HG02571 (cell line): Measurements from ENCODE around the gene ACAP3.

Experiments used
- ATAC-seq: cut with Tn5 transposase; IDR thresholded peaks from one replicate; pipeline ENCODE4 v1.9.1; 2021; ENCODE audit warnings: mild to moderate bottlenecking, moderate library complexity; ENCODE audit not compliant: unreplicated experiment

Gene ACAP3

DNA sequence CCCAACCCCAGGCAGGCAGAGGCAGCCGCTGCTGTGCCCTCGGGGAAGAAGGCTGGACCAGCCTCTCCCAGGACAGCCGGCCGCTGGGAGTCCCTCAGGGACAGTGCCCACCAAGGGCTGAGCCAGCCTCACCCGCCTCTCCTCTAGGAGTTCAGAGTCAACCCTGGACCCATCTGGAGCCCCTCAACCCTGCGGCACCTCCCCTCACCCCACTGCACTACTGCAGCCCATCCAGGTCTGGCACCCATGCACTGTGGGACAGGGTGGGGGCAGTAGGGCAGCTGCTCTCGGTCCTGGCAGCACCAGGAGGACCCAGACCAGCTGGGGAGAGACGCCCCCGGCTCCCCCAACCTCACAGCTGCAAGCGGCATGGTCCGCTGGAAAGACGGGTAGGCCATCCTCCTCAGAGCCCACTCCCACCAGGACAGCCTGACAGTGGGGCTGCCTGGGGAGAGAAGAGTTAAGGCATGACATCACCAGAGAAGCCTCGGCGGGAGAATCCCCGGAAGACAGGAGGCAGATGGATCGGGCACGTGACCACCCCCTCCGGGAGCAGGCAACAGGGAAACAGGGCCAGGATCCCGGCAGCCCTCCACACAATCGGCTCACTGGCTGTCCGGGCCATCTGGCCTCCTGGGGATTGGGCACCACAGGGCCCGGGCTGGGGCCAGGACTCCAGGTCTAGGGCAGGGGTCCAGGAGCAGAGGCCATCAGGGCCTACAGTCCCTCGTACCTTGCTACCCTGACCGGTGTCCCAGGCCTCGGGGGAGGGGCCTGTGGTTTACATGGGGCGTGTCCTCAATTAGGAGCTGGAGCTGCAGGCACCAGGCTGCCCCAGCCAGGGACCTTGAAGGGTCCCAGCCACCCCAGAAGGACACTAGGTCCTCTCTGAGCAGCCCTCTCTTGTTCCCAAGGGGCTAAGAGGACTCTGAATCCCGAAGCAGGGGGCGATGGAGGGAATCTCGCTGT is 3.1 kb downstream of the ACAP3 start:
- no peak for ATAC-seq

DNA sequence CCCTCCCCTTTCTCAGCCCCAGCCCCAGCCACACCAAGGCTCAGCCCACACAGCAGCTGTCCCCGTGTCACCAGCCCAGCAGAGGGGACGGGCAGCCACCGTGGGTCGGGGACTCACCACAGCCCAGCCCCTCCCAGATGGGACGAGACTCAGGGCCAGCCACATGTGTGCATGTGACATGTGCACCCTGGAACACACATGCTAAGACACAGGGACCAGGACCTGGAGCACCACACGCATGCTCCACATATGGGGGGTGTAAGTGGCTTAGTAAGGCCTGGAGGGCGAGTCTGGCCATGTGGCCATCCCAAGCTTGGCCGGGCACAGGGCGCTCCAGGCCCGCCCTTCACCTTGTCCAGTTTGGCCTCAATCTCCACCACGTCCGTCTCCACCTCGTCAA is 4.0 kb downstream of the ACAP3 start:
- ATAC-seq, result no peak

DNA sequence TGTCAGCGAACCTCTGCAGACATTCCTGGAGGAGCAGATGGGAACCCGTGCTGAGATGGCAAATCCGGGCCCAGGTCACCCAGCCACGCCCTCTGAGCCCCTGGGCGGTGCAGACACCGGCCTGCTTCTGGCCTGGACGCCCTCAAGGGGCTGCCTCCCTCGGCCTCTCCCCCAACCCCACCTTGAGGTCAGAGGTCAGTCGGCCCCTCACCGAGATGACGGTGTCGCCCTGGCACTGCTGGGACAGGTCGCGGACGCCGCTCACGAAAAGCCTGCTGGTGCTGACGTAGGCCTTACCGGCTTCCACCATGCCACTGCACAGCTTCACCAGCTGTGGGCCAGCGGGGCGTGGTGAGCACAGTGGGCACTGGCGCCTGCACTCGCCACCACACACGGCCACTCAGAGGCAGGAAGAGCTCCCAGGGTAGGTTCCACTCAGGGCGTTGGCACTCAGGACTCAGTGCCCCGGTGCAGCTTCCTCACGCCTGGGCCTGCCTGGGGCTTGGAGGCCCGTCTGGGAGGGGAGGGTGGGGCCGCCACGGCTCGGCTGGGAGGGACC is 4.7 kb downstream of the ACAP3 start:
- no peak for ATAC-seq

DNA sequence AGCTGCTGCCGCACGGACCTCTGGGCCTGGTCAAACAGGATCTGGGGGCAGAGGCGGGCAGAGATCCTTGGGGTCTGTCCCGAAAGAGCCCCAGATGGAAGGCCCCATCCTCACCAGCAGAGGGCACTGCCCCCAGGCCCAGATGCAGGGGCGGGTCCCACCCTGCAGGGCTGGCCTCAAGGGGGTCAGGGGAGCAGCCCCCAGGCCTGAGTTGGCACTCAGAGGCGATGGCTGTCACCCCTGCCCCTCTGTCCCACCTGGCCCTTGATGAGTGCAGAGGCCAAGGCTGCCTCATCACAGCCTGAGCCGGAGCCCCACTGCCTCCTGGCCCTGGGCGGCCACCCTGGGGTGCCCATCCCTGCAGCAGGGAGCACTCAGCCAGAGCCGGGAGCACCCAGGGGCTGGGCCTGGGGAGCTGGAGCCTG is 5.7 kb downstream of the ACAP3 start:
- ATAC-seq, result no peak

DNA sequence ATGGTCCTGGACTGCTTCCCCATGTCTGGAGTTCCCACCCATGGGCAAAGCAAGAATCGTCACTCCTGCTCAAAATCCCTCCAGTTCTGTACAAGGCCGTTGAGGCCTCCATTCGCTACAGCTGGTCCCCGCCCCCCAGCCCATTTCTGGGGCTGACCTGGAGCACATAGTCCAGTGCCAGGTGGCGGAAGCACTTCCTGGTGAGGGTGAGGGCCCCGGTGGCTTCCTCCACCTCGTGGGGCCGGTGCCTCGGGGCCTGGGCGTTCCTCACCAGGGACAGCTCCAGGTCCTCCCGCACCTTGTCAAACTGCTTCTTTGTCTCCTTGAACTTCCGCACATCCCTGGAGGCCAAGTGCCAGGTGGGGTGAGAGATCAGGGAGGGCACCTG is 7.4 kb downstream of the ACAP3 start:
- ATAC-seq, result no peak

DNA sequence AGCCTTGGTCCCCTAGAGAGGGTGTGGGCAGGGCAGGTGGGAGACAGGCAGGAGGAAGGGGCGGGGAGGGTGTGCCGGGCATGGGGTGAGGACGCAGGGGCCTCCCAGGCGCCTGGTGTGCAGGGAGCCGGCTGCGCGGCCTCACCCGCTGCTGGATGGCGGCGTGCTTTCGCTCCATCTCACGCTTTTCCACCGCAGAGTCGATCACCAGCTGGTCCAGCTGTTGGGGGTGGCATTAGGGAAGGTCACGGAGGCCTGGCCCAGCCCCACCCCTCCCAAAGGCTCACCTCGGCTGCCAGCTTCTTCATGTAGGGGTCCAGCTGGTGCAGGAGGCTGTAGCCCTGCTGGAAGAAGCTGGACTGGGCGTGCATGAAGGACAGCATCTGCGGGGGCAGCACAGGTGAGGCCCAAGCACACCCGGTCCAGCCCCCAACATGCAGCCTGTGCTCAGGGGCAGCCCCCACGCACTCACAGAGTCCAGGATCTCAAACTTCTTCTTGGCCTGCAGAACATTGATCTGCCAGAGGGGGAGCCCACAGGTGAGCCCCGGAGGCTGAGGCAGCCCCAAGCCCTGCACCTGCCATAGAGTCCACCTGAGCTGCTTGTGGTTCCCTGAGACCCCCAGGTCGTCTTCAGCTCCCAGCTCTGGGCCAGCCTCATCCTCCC is 7.9 kb downstream of the ACAP3 start:
- ATAC-seq, result no peak

DNA sequence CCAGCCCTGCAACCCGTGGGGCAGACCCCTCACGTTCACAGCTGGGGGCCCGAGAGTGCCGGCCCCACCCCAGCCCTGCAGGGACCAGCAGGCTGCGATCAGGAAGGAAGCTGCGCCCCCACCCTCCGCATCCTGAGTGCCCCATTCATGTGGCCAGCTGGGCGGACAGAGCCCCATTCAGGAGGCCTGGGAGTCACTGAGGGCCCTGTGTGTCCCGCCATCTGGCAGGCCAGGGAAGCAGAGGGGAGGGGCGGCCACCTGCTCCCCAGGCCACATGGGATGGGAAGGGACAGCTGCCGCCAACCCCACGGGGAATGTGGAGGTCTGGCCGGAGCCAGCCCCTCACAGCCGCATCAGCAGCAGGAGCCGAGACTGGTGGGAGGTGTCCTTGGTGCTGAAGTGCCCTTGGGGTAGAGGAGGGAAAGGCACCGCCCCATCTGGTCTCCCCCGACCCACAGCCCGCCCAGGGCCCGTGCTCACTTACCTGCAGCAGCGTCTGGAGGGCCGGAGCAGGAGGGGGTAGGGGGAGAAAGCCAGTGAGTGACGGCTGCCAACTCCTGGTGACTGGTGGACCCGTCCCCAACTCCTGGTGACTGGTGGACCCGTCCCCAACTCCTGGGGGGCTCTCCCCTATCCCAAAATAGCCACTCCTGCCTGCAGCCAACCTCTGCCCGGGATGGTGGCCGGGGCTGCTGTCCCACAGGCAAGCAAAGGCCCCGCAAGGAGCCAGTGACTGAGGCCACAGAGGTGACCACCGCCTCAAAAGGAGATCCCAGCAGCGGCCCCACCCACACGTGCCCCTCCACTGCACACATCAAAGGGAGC is 8.7 kb downstream of the ACAP3 start:
- no peak for ATAC-seq

DNA sequence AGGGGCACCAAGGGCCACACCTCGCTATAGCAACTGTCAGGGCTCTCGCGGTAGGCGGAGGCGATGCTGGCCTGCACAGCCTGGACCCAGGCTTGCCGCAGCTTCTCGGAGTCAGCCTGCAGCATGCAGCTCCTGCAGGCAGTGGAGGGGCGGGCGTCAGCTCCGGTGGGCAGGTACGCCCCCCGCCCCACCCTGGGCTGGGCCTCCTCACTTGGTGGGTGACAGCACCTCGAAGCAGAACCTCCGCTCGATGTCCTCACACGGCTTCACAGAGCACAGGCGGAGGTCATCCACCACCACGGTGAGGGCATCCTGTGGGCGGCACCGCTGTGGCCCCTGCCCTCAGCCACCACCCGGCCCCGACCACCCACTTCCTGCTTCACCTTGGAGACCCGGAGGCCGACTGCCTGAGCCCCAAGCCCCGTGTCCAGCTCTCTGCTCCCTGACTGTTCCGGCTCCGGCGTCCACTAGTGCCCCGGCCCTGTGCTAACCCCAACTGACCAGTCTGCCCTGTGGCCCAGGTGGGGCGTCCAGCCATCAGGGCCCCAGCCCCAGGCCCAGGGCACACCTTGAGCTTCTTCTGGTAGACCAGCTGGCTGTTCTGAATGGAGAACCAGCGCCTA is 9.8 kb downstream of the ACAP3 start:
- ATAC-seq, result no peak

DNA sequence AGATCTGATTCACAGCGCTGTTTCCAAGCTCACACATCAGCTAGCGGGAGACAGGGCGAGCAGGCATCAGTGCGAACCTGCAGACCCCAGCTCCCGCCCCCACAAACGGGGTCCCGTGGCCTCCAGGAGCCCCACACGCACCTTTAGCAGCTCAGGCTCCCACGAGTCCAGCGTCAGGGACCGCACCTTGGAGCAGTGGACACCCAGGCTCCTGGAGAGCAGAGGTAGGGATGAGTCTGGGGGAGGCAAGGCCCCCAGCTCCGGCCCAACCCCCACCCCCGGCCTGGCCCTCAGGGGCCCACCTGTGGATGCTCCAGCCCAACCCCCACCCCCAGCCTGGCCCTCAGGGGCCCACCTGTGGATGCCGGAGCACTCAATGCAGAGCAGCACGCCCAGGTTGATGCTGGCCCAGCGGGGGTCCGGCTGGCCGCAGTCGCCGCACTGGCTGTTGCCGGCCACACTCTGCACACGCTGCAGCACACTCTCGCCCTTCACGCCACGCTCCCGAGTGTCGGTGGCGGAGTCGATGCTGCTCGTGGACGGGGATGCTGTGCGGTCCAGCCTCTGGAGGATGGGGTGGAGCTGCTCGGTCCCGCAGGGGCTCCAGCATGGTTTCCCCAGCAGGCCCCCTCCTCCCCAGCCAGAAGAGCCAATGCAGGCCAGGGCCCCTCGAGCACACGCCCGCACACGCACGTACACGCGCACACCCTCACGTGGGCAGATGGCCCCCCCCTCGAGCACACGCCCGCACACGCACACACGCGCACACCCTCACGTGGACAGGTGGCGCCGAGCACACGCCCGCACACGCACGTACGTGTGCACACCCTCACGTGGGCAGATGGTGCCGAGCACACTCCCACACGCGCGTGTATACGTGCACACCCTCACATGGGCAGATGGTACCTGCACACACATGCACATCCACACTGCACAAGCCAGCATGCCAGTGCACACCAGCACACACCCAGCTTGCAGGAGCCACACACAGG is 11.4 kb downstream of the ACAP3 start:
- no peak for ATAC-seq

DNA sequence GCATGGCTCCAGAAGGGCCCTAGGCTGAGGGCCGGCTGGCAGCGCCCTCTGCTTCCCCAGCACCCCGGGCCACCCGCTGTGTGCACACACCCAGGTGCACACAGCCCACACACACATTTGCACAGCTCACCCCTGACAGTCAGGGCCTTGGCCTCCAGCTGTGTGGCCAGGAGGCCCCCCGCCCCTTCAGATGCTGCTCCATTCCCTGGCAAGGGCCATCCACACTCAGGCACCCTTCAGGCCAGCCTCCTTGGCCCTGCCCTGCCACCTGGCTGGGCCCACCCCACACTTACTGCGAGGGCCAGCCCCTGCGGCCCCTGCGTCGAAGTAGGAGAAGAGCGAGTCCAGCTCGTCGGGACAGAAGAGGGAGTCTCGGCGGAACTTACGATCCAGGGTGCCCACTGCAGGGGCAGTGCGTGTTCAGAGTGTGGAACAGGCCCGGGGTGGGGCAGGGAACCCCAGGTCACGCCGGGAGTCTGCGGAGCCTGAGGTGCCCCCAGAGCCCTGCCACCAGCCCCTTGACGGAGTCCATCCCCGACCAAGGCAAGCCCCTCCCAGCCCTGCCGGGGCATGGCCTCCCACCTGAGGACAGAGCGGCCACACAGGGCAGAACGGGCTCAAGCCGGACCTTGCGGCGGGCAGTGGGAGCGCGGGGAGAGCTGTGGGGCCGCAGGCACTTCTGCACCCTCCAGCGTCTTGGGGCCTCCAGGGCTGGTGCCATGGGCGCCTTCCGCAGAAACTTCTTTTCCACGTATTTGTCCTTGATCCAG is 12.4 kb downstream of the ACAP3 start:
- ATAC-seq, result no peak

DNA sequence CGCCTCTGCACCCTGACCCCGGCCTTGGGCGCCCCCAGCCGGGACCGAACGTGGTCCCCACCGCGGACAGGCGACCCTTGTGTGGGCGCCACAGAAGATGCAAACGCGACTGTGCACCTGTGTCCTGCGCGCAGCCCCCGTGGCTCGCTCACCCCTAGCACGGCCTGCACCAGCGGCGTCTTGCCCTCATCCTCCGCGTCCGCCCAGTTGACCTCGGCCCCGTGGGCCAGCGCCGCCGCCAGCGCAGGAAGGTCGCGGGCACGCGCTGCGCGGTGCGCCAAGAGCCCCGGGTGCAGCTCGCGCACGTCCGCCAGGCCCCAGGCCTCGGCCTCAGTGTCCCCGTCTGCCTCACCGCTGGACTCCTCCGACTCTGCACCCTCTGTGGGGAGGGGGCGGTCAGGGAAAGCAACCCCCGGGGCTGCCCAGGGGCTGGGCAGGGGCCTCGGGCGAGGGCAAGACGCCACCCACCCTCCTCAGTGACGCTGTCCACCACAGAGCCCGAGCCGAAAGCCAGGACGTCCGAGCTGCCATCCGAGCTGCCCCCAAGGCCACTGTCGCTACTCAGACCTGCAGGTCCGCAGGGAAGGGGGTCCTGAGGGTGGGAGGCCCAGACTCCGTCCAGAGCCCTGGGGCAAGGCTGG is 13.4 kb downstream of the ACAP3 start:
- no peak for ATAC-seq

DNA sequence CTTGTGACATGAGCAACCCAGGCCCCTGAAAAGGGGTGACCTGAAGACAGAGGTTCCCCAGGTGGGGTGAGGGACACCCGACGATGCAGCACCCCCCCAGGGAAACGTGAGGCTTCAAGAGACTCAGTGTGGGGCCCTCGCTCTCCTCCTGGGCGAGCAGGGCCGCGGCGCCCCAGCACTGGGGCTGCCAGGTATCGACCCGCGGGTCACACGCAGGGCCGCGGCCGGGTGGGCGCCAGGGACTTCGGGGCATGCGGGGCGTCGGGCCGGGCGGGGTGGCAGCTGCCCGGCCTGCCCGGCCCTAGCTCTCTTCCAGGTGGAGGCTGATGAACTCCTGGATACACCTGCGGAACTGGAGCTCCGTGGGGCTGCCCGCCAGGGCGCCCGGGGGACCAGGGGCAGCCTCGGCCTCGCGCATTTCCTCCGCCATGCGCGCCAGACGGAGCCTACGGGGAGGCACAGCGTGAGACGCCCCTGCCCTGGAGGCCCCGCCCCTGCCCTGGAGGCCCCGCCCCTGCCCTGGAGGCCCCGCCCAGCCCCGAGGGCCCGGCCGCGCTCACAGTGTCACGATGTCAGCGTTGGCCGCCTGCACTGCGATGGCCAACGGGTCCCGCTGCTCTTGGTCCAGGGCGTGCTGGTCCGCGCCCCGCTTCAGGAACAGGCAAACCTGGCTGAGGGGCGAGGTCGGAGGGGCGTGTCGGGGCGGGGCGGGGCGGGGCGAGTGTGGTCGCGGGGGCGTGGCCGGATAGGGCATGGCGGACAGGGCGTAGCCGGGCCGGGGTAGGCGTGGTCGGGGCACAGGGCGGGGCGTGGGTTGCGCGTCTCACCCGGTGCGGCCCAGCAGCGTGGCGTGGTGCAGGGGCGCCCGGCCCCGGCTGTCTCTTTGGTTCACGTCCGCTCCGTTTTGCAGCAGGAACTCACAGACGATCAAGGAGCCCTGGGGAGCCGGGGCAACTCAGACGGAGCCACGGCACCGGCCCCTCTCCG is 14.2 kb downstream of the ACAP3 start:
- ATAC-seq, result no peak

DNA sequence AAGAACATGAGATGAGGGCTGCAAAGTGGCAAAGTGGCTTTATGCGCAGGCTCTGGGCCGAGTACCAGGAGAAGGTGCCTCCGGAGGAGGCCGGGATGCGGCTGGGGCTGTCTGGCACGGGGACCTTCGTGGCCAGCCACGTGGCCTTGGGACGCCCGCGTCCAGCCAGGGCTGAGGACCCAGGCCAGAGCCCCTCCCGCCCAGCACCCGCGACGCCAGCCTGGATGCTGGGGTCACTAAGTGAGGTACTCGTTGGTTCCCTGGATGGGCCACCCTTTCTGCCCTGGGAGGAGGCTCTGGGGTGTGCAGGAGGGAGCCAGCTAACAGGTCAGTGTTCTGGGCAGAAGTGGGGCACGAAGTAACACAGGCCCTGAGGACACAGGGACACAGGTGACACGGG is 14.9 kb downstream of the ACAP3 start:
- no peak for ATAC-seq

DNA sequence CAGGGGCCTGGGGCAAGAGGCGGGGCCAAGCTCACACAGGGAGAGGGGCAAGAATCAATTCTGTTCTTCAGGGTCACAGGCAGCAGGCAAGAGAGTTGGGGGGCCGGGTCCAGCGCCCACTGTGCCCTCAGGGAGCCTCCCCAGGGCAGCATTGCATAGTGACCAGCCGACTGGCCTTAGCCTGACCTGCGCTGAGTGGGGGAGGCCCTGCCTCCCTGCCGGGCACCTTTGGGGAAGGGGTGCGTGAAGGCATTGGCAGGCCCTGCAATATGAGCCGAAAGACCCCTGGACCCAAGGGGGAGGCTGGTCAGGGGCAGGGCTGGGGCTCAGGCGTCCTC is 15.3 kb downstream of the ACAP3 start:
- ATAC-seq, result no peak

DNA sequence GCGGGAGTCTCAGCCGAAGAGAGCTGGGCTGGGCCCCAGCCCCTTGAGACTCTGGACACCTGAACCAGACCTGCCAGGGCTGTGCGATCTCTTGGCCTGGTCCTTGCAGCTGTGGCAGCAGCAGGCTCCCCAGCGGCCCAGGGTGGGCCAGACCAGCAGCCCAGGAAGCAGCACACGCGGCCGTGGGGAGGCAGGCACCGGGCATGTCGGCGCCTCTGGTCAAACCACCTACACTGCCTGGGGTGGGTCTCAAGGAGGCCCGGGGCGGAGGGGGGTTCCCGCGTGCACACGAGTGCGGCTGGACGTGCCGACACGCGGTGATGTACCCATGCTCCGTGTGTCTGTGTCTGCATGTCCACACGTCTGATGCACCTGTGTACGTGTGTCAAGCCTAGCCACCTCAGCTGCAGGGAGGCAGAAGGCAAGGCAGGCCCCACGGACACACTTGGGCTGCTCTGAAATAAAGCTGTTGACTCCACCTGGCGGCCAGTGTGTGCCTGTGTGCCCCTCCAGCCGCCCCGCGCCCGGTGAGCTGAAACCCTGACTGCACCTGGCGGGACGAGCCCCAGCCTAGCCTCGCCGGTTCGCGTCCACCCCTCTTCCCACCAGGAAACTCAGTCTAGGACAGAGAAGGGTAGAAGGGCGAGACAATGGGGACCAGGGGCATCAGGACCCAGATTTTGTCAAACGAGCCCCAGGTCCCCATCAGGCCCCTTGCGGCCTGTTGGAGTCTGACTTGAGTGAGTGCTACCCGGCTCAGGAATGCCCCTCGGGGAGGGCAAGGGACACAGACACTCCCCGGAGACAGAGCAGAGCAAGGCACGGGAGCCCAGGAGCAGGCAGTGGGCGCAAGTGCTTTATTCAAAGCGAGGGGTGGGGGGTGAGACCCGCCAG is 15.9 kb downstream of the ACAP3 start:
- ATAC-seq, result no peak

DNA sequence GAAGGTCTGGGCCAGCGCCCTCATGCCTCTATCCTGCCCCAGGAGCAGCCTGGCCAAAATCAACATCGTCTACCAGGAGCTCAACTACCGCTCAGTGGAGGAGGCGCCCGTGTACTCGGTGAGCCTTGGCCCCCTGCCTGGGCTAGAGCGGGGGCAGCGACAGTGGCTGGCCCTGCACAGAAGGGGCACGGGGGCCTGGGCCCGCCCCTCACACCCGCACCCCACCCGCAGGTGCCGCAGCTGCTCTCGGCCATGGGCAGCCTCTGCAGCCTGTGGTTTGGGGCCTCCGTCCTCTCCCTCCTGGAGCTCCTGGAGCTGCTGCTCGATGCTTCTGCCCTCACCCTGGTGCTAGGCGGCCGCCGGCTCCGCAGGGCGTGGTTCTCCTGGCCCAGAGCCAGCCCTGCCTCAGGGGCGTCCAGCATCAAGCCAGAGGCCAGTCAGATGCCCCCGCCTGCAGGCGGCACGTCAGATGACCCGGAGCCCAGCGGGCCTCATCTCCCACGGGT is 16.7 kb downstream of the ACAP3 start:
- ATAC-seq, result no peak
